Epithelial cell of esophagus (primary cell): ENCODE measurements around the gene CLIC6.

Source experiments
- DNase-seq: peaks from one replicate; pipeline ENCODE4 v3.0.0; 2010; ENCODE audit warnings: low read depth
- H3K4me3 ChIP-seq: 2 replicates; pipeline ENCODE4 v1.5.1; 2011; ENCODE audit warnings: mild to moderate bottlenecking, low read length, control low read depth
- CTCF ChIP-seq: IDR thresholded peaks from 2 replicates; pipeline ENCODE4 v1.5.1; 2011; ENCODE audit warnings: low read depth, mild to moderate bottlenecking, low read length, control low read depth, inconsistent platforms; ENCODE audit not compliant: insufficient read depth; ENCODE audit errors: missing control alignments

The CLIC6 gene

DNA sequence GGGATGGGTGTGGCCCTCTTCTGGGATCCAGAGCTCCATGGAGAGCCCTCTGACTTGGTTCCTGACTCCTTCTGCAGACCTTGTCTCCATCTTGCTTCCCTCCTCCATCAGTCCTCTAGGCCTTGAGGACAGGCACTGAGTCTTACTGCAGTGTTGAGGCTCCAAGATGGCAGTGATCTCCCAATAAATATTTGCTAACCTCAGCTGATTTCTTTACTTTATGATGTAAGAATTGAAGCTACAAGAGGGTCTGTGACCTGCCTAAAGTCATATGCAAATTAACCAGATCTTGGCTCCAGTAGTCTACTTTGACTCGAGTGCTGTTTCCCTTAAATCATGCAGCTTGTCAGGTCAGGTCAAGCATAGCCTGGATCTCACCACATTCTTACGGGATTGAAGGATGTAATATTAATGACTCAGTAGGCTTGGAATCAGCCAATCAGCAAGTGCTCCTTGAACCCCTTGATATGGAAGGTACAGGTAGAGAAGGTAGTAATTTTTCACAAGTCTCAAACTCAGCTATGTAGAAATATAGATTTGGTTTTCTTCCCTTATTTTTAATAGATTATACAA, 93.0 kb downstream of the CLIC6 start:
- peak; percentile 42 for DNase-seq
- TF ChIP-seq CTCF, result no peak
- H3K4me3 ChIP-seq, result no peak overlapping the region

- no peak for DNase-seq
- H3K4me3 ChIP-seq, result no peak overlapping the region
- no peak for TF ChIP-seq CTCF
These were observed 94.0 kb downstream of the CLIC6 start for GRCh38 chr21:34762786-34763185.

- H3K4me3 ChIP-seq, result no peak overlapping the region
- no peak for TF ChIP-seq CTCF
- no peak for DNase-seq
These were observed 96.0 kb downstream of the CLIC6 start for GRCh38 chr21:34764715-34765284.

- no peak overlapping the region for H3K4me3 ChIP-seq
- no peak for TF ChIP-seq CTCF
- no peak for DNase-seq
These were observed 96.8 kb downstream of the CLIC6 start for GRCh38 chr21:34765619-34766018.

DNA sequence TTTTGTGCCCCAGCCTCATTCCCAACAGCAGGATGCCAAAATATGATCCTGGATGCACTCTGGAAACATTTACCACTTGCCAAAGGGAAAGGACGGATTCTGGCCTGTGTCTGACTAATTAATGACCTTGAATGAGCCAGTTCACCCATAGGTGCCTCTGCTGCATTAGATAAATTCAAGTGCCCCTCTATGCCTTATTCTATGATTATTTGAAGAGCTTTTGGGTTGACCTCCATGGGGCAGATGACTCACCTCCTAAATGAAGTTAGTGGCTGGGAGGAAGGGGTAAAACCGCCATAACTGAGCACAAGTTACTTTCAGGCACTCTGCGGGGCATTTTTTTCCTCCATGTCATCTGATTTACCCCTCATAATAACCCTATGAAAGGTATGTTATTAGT, 98.1 kb downstream of the CLIC6 start:
- TF ChIP-seq CTCF, result no peak

More for the DNA sequence above, 98.1 kb downstream of the CLIC6 start:
- DNase-seq, result no peak
- no peak overlapping the region for H3K4me3 ChIP-seq
